Middle frontal gyrus (tissue), 1 donor: ENCODE measurements around the gene XYLT2.
"Not testable (repeated sequence)": the region's sequence is repeated elsewhere in the genome, so short reads cannot be mapped to it uniquely, and the experiment has no call there.

Experiments
- DNase-seq: peaks from one replicate; pipeline ENCODE4 v3.0.0-alpha.2; 2015; ENCODE audit warnings: low spot score; ENCODE audit errors: extremely low spot score

The XYLT2 gene

DNA sequence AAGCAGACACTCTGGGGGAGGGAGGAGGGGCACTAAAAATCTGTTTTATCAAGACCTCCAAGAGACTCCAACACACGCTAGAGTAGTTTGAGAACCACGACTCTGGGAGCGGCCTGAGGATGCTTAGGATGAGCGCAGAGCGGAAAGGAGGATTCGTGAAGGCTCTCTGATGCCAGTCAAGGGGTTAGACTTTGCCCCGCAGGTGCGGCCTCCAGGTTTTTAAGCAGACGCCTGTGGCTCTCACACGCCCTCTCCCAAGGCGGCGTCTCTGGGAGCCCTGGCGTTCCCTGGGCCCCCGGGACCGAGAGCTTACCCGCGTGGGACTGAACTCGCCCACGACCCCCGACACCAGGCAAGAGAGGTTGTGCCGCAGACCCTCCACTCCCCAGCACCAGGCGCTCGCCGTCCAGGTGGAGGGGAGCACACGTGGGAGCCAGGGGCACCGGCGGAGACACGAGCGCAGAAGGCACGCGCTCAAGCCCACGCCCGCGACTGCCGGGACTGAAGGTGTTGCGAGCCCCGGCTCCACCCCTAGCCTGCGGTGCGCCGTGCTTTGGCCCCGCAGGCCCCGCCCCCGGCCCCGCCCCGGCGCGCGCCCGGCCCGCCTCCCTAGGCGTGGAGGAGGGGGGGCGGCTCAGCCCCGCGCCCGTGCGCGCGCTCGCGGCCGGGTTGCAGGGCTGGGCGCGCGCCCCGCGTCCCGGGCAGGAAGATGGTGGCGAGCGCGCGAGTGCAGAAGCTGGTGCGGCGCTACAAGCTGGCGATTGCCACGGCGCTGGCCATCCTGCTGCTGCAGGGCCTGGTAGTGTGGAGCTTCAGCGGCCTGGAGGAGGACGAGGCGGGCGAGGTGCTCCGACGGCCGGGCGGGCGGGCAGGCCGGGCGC, at the start of gene XYLT2:
Gene XYLT2, plus strand, starts transcription at position 695 of the 881 bp plus-strand sequence. Its CDS starts 15 bp downstream, at position 710.
- DNase-seq: peak; percentile 65

DNA sequence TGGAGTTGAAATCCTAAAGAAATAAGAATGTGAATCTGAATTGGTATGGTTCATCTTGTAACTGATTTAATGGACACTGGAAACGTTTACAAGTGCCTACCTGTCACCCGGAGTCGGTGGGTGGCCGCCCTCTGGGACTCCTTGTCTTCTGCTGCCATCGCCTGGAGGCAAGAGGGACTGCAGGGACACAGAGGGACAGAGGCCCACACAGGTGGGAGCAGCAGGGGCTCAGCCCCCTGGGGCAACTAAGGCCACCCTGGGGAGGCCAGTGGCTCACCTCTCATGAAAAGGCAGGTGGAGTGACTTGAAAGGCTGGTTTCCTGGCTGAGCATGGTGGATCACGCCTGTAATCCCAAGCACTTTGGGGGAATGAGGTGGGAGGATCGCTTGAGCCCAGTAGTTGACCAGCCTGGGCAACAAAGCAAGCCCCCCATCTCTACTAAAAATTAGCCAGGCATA, 48.5 kb upstream of the XYLT2 start:
- peak; percentile 15 for DNase-seq

GRCh38 chr17:50298018-50298417, 47.9 kb upstream of the XYLT2 start:
- DNase-seq: no peak

DNA sequence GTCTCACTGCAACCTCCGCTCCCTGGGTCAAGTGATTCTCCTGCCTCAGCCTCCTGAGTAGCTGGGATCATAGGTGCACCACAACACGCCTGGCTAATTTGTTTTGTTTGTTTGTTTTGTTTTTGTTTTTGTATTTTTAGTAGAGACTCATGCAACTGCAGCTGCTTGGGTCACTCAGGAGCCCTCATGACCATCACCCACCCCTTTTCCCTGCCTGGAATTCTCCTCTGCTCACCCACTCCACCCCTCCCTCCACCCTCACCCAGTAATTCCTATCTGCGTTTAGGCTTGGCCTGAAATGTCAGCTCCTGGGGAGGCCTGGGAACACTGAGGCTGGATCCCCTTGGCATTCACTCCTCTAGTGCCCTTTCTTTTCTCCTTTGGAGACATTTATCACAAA, 46.1 kb upstream of the XYLT2 start:
- DNase-seq: no peak

DNA sequence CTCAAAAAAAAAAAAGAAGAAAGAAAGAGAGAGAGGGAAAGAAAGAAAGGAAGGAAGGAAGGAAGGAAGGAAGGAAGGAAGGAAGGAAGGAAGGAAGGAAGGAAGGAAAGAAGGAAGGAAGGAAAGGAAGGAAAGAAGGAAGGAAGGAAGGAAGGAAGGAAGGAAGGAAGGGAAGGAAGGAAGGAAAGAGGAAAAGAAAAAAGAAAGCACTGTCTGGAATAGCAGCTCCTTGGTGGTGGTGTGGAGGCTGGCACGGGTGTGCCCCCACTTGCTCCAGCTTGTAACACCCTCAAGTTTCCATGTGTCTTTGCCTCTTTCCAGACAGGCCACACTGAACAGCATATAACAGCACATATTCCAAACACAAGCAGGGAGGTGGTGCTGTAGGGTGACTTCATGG, 45.1 kb upstream of the XYLT2 start:
- not testable (repeated sequence) for DNase-seq

- no peak for DNase-seq
These were observed 43.9 kb upstream of the XYLT2 start for GRCh38 chr17:50301891-50302584.

DNA sequence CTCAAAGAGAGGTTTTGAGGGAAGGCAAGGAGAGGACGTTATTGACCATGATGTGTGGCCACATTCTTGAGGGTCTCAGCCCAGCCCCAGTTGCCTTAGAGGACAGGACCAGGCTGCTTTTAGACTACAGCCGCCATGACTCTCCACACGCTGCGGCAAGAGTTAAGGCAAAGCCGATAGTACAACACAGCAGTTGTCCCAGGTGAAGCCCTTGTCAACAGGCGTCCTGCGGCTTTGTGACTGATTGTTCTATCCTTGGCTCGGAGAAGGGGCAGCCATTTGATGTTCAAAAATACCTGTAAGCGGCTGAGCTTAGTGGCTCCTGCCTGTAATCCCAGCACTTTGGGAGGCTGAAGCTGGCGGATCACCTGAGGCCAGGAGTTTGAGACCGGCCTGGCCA, 42.9 kb upstream of the XYLT2 start:
- no peak for DNase-seq

GRCh38 chr17:50303596-50303995, 42.3 kb upstream of the XYLT2 start:
- DNase-seq: no peak

DNA sequence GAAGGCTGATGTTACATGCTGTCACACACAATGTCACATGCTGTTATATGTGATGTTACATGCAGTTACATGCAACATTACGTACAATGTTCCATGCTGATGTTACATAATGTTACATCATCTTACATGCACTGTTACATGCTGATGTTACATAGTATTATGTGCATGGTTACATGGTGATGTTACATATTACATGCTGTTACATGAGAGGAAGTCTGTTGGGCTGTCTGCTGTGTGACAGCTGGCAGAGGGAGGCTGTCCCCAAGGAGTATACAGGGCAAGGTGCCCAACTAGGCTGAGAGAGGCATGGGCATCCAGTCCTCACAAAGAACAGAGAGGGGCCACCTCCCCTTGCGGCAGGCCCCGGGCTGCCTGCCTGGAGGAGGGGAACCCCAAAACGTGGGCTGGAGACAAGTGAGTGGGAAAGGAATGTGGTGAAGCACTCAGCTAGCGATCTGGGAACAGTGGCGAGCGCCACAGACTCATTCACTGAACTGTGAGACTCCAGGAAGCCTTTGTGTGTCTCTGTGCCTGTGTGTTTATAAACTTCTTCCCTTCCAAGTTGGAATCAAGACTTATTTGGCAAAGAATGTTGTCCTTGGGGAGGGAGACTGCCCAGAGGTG, 41.0 kb upstream of the XYLT2 start:
- no peak for DNase-seq

DNA sequence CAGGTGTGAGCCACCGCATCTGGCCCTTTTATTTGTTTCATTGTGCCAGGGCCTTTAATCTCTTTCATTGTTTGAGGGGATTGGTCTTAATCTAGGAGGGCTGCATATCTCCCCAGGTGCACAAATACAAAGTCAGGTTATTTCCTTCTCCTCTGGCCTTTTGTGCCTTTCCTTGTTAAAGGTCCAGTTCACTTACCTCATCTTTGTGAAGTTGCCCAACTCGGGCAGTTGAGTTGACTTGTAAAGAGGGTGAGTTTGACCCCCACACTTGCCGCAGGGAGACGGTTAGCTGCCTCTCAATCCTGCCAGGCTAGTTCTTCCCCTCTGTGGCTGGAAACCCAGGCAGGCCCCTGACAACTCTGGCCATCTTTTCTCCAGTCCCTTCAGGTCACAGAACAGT, 38.3 kb upstream of the XYLT2 start:
- DNase-seq: no peak

DNA sequence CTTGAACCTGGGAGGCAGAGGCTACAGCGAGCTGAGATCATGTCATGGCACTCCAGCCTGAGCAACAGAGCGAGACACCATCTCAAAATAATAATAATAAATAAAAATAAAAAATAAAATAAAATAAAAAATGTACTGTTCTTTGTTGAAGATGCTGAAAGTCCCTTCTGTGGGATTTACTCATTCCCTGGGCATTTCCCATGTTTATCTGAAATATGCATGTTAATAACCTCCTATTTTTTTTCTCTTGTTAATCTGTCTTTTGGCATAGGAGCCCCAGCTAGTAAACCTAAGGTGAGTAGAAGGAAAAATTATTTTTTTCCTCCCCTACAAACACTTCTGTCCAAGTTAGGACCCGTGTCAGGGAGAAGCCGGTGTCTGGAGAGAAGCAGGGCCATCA, 37.3 kb upstream of the XYLT2 start:
- DNase-seq: no peak

GRCh38 chr17:50310455-50311111, 35.3 kb upstream of the XYLT2 start:
- no peak for DNase-seq

GRCh38 chr17:50311112-50311460, 34.8 kb upstream of the XYLT2 start:
- no peak for DNase-seq

GRCh38 chr17:50311483-50311882, 34.4 kb upstream of the XYLT2 start:
- DNase-seq: no peak

- DNase-seq: no peak
These were observed 33.6 kb upstream of the XYLT2 start for GRCh38 chr17:50312308-50312707.

GRCh38 chr17:50314456-50315011, 31.4 kb upstream of the XYLT2 start:
- DNase-seq: no peak

GRCh38 chr17:50316016-50316587, 29.8 kb upstream of the XYLT2 start:
- DNase-seq: no peak

- not testable (repeated sequence) for DNase-seq
These were observed 29.3 kb upstream of the XYLT2 start for GRCh38 chr17:50316660-50317059.

DNA sequence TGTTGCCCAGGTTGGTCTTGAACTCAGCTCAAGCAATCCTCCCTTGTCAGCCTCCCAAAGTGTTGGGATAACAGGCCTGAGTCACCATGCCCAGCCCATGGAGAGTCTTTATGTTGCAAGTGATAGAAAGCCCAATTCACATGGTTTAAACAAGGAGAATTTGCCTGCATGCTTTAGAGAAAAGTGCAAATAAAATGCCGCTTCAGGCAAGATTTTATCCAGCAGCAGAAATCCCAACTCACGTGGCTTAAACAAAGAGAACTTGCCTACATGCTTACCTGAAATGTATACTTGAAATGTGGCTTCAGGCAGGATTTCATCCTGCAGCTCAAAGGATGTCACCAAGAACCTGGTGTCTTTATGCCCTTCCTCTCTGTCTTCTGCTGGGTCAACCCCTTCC, 28.8 kb upstream of the XYLT2 start:
- DNase-seq: no peak

DNA sequence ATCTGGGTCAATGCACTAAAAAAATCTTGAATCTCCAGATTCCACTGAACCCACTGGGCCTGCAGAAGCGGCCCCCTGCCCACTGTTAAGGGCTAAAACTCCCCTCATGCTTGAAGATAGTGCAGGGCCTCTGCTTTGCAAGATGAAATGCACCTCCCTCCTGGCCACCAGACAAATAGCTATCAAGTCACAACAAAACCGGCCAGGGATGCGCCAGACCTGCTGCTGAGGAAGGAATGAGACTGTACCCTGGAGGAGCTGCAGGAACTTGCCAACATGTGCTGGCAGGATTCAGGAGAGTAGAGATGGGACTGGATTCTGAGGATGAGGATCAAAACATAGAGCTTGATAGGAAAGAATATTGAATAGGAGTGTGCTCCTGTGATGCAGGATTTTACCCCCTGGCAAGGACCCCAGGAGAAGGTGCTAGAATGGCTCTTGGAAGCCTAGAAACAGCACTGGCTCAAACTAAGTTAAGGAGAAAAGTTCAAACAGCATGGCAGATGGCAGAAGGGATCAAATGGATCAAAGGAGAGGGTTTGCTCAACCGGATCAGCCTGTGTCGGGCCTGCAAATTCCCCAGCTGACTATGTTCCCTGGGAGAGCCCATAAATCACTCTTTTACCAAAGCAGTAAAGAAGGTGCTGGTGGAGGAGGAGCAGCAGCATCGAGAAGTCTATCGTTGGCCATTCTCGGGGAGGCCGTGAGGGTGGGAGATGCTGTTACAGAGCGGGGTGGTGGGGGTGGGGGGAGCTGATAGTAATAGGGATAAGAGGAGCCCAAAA, 27.2 kb upstream of the XYLT2 start:
- DNase-seq: no peak
